Measurements from ENCODE around the gene ABR.

DNA sequence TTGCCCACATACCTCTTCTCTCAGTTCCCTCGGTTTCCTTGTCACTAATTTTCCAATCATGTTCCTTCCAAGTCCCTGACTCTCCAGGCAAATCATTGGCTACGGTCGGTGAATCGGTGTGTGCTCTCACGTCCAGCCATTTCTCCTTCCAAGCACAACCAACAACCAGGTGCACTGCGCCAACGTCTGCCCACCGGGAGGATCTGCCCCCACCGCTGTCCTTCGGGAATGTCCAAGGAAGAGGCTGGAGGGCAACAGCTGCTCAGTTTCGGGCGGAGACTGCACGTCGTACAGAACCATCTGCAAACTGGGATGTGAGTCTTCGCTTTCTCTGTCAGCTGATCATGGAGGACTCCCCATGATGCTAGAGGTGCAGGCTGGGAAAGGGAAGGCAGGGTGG is 191.8 kb downstream of the ABR start:
- TF ChIP-seq CTCF (conservative IDR thresholded peaks at IDR 0.05; ENCODE audit: low read depth, low read length) (no peak), EZH2 (IDR thresholded peaks at IDR 0.05; ENCODE audit: low read length, unreplicated experiment) (no peak)
